Smooth muscle cell (in vitro differentiated cells): ENCODE data around the gene SHPK. TPM values are rescaled to one million over a fixed set of nuclear protein-coding genes. Genes with fewer than 3 reads are reported as not detected.

ENCODE experiments used
- DNase-seq: peaks from one replicate; lab custom pipeline; 2025; ENCODE audit not compliant: unreplicated experiment; lab: John Stamatoyannopoulos, UW
- H2AFZ ChIP-seq: fragments of 200-600 bp; sonication (generic); 2 replicates; pipeline ENCODE4 v1.6.0; 2016; ENCODE audit warnings: antibody characterized with exemption, low read depth, mild to moderate bottlenecking
- H3F3A ChIP-seq: fragments of 200-600 bp; sonication (generic); 2 replicates; pipeline ENCODE4 v1.6.0; 2017; ENCODE audit warnings: antibody characterized with exemption, low read depth
- H3K27ac ChIP-seq: fragments of 200-600 bp; sonication (generic); 2 replicates; pipeline ENCODE4 v1.5.1; 2016; ENCODE audit warnings: low read depth, mild to moderate bottlenecking
- H3K27me3 ChIP-seq: fragments of 200-600 bp; sonication (generic); 2 replicates; pipeline ENCODE4 v1.6.1; 2016; ENCODE audit warnings: low read depth, mild to moderate bottlenecking
- H3K36me3 ChIP-seq: fragments of 200-600 bp; sonication (generic); 2 replicates; pipeline ENCODE4 v1.5.1; 2016; ENCODE audit warnings: low read depth
- H3K4me1 ChIP-seq: fragments of 200-600 bp; sonication (generic); 2 replicates; pipeline ENCODE4 v1.5.1; 2016; ENCODE audit warnings: low read depth
- H3K4me2 ChIP-seq: fragments of 200-600 bp; sonication (generic); 2 replicates; pipeline ENCODE4 v1.6.0; 2016; ENCODE audit warnings: mild to moderate bottlenecking
- H3K4me3 ChIP-seq: fragments of 200-600 bp; sonication (generic); 2 replicates; pipeline ENCODE4 v1.5.1; 2016; ENCODE audit warnings: mild to moderate bottlenecking
- H3K79me2 ChIP-seq: fragments of 200-600 bp; sonication (generic); 2 replicates; pipeline ENCODE4 v1.6.0; 2016; ENCODE audit warnings: low read depth, mild to moderate bottlenecking
- H3K9ac ChIP-seq: fragments of 200-600 bp; sonication (generic); 2 replicates; pipeline ENCODE4 v1.6.0; 2016; ENCODE audit warnings: low read depth
- H3K9me3 ChIP-seq: fragments of 200-600 bp; sonication (generic); replicated peaks from 2 replicates; pipeline ENCODE4 v1.5.1; 2016; ENCODE audit warnings: low read depth
- H4K20me1 ChIP-seq: fragments of 200-600 bp; sonication (generic); 2 replicates; pipeline ENCODE4 v1.6.0; 2016; ENCODE audit warnings: low read depth
- WGBS: methylation state at CpG from one replicate; pipeline ENCODE4 v1.1.7; 2016; ENCODE audit warnings: low lambda C conversion rate; 5-methylcytosine and 5-hydroxymethylcytosine counted together
- polyA plus RNA-seq: library from polyadenylated mRNA; unstranded; fragments of >200 nt; fragmentation: Nextera tagmentation; extraction: Ambion mirVana; gene quantifications from 2 replicates; pipeline ENCODE4 v1.2.1, GENCODE V29; 2016
- total RNA-seq: library from RNA; depleted of rRNA; stranded (reverse); fragments of >200 nt; gene quantifications from 2 replicates; pipeline ENCODE4 v1.2.3, GENCODE V29; 2014
- TF ChIP-seq, protein P1 (sequence below): fragments of 200-600 bp; sonication (generic); IDR thresholded peaks from 2 replicates; pipeline ENCODE4 v1.5.1; 2017; ENCODE audit warnings: borderline replicate concordance, mild to moderate bottlenecking, antibody characterized with exemption; ENCODE audit not compliant: insufficient read depth, poor library complexity, severe bottlenecking

Gene SHPK
- total and polyA plus RNA-seq, 2 experiments from 2014 or later = 5.3 to 9.5 TPM

GRCh38 chr17:3594976-3595375 is 41.1 kb downstream of the SHPK start:
- Histone ChIP-seq H3K4me1 (no peaks in the 10 kb centered on the region), H3F3A (no peaks in the 10 kb centered on the region), H3K27ac (no peak overlapping the region), H3K4me3 (no peak overlapping the region), H3K4me2 (no peak overlapping the region), H3K79me2 (no peaks in the 10 kb centered on the region), H3K9ac (no peak overlapping the region), H3K27me3 (no peaks in the 10 kb centered on the region), H2AFZ (no peak overlapping the region), H3K36me3 (no peaks in the 10 kb centered on the region), H3K9me3 (no peaks in the 10 kb centered on the region), H4K20me1 (no peaks in the 10 kb centered on the region)
- 89% methylated on average over 15 of the region's 15 CpGs for WGBS
- no peak for DNase-seq
- TF ChIP-seq, protein P1, sequence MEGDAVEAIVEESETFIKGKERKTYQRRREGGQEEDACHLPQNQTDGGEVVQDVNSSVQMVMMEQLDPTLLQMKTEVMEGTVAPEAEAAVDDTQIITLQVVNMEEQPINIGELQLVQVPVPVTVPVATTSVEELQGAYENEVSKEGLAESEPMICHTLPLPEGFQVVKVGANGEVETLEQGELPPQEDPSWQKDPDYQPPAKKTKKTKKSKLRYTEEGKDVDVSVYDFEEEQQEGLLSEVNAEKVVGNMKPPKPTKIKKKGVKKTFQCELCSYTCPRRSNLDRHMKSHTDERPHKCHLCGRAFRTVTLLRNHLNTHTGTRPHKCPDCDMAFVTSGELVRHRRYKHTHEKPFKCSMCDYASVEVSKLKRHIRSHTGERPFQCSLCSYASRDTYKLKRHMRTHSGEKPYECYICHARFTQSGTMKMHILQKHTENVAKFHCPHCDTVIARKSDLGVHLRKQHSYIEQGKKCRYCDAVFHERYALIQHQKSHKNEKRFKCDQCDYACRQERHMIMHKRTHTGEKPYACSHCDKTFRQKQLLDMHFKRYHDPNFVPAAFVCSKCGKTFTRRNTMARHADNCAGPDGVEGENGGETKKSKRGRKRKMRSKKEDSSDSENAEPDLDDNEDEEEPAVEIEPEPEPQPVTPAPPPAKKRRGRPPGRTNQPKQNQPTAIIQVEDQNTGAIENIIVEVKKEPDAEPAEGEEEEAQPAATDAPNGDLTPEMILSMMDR = no peak

DNA sequence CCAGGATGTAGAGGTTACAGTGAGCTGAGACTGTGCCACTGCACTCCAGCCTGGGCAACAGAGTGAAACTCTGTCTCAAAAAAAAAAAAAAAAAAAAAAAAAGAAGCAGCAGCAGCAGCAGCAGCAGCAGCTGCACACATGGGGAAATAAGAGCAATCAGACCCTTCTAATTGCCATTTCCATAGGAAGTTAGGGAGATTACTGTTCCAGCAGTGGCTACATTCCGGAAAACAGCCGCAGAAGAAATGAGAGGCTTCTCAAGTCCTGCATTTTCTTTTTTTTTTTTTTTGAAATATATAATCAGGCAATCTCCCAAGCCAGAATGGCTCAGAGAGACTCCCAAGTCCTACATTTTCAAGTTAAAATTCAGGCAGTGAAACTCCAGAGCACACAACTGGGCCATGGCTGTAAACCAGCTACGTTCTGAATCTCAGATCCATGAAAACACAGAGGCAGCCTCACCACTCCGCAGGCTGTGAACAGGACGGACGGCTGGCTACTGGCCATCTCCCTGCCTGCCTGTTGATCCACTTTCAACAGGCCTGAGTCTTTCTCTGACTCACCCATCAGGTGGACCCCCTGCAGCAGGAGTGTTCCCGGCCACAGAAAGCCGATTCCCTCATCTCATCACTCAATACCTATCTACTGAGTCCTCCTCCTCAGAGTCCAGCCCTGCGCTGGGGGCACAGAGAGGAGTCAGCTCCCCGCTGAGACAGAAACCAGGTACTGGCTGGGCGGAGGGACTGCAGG is 41.8 kb downstream of the SHPK start:
- DNase-seq = no peak
- WGBS = 64% methylated on average over 11 of the region's 11 CpGs

DNA sequence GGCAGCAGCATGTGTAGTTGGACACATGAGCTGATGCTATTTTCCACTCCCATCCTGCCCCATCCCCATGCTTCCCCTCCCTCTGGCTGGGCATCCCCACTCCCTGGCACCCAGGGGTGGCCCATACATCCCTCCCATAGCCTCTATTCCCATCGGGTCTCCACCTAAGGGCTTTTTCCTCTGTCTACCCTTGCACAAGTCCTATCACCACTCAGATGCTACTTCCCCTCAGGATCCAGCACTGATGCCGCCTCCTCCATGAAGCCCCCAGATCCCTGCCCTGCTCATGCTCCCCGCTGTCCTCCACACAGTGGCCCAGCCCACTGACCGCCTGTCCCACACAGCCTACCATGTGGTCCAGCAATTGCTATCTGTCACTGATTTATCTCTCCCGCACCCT is 42.7 kb downstream of the SHPK start:
- TF ChIP-seq, protein P1 = no peak
- 95% methylated on average over 5 of the region's 5 CpGs for WGBS

More for the DNA sequence above, 41.8 kb downstream of the SHPK start:
- Histone ChIP-seq H3F3A (no peaks in the 10 kb centered on the region), H3K4me1 (no peaks in the 10 kb centered on the region), H3K9me3 (no peaks in the 10 kb centered on the region), H3K4me3 (no peak overlapping the region), H3K9ac (no peak overlapping the region), H2AFZ (no peak overlapping the region), H3K4me2 (no peak overlapping the region), H4K20me1 (no peaks in the 10 kb centered on the region), H3K27me3 (no peaks in the 10 kb centered on the region), H3K36me3 (no peaks in the 10 kb centered on the region), H3K79me2 (no peaks in the 10 kb centered on the region), H3K27ac (no peak overlapping the region)
- TF ChIP-seq, protein P1 = no peak

DNA sequence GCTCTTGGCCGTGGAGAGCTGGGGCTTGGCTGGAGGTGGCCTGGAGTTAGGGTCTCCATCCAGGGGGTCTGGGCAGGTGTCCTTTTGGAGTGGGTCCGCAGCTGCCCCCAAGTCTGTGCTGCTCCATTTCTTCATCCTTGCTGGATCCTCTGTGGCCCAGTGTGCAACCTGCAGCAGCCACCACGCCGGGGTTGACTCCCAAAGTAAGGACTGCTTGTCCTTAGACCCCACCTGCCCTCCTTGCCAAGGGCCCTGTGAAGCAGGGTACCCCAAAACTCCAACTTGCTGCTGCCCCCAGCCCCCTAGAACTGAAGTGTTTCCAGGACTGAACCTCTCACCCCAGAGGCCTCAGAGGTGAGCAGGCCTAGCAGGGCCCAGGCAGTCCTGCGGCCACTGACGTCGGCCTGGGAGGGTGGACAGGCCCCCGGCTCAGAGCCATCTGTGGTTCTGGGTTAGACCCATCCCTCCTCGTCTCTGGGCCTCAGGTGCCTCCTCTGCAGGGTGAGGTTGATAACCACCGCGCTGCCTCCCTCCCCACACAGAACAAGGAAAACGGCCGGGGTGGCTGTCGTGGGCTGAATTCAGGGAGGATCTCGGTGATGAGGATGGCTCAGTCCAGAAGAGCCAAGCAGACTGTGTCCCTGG is 43.7 kb downstream of the SHPK start:
- WGBS = 96% methylated on average over 15 of the region's 15 CpGs
- TF ChIP-seq, protein P1 = no peak
- H3K4me1 ChIP-seq = no peaks in the 10 kb centered on the region
- no peak overlapping the region for H3K9ac ChIP-seq
- no peak overlapping the region for H3K4me3 ChIP-seq
- H3K36me3 ChIP-seq = no peaks in the 10 kb centered on the region
- no peak overlapping the region for H3K27ac ChIP-seq
- H3K9me3 ChIP-seq = no peaks in the 10 kb centered on the region
- no peaks in the 10 kb centered on the region for H3F3A ChIP-seq
- H4K20me1 ChIP-seq = no peaks in the 10 kb centered on the region
- DNase-seq = no peak
- no peak overlapping the region for H2AFZ ChIP-seq
- H3K27me3 ChIP-seq = no peaks in the 10 kb centered on the region
- H3K79me2 ChIP-seq = no peaks in the 10 kb centered on the region
- H3K4me2 ChIP-seq = no peak overlapping the region

More for the DNA sequence above, 42.7 kb downstream of the SHPK start:
- Histone ChIP-seq H3K4me3 (no peak overlapping the region), H3K27ac (no peak overlapping the region), H3K9ac (no peak overlapping the region), H3K9me3 (no peaks in the 10 kb centered on the region), H3K27me3 (no peaks in the 10 kb centered on the region), H3F3A (no peaks in the 10 kb centered on the region), H3K4me2 (no peak overlapping the region), H3K4me1 (no peaks in the 10 kb centered on the region), H2AFZ (no peak overlapping the region), H3K36me3 (no peaks in the 10 kb centered on the region), H4K20me1 (no peaks in the 10 kb centered on the region), H3K79me2 (no peaks in the 10 kb centered on the region)
- no peak for DNase-seq
